Measurements from ENCODE around the gene AADAC. TPM values are rescaled to one million over a fixed set of nuclear protein-coding genes. Genes with fewer than 3 reads are reported as not detected.
"Not testable (repeated sequence)": the region's sequence is repeated elsewhere in the genome, so short reads cannot be mapped to it uniquely, and the experiment has no call there.

The AADAC gene
- total RNA-seq, 2 donors from 2014 or later = not detected

GRCh38 chr3:151871639-151872468 lies 57.9 kb downstream of the AADAC start:
- DNase-seq (no peak), ATAC-seq (replicated peaks in 1 of 2) (no peak)
- Mint-ChIP-seq H3K4me3 (no peak overlapping the region), H3K27ac (no peak overlapping the region), H3K36me3 (ENCODE audit: insufficient read depth in 2 of 2) (no peaks in the 10 kb centered on the region), H3K27me3 (ENCODE audit: low read depth) (no peaks in the 10 kb centered on the region), H3K9me3 (no peaks in the 10 kb centered on the region), H3K4me1 (ENCODE audit: low read depth) (peaks cover 11% of the 10 kb centered on the region)

GRCh38 chr3:151873398-151873797 lies 59.5 kb downstream of the AADAC start, which contains the start of gene SUCNR1:
TSS of gene SUCNR1 (plus strand) at chr3:151873643. CDS start at chr3:151879893, 6,250 bp downstream.
- no peaks in the 10 kb centered on the region for H3K9me3 Mint-ChIP-seq
- DNase-seq = no peak
- ATAC-seq (replicated peaks in 1 of 2) = no peak
- no peaks in the 10 kb centered on the region for H3K36me3 Mint-ChIP-seq (ENCODE audit: insufficient read depth in 2 of 2)
- no peaks in the 10 kb centered on the region for H3K27me3 Mint-ChIP-seq (ENCODE audit: low read depth)
- H3K4me3 Mint-ChIP-seq = no peak within 1 kb of the TSS
- H3K4me1 Mint-ChIP-seq (ENCODE audit: low read depth) = peaks cover 11% of the 10 kb centered on the region
- no peak within 1 kb of the TSS for H3K27ac Mint-ChIP-seq

- H3K4me3 Mint-ChIP-seq; H3K9me3 Mint-ChIP-seq; DNase-seq; ATAC-seq (replicated peaks in 1 of 2); H3K36me3 Mint-ChIP-seq (ENCODE audit: insufficient read depth in 2 of 2); H3K27ac Mint-ChIP-seq; H3K27me3 Mint-ChIP-seq (ENCODE audit: low read depth): not testable (repeated sequence)
- H3K4me1 Mint-ChIP-seq (ENCODE audit: low read depth) = peaks cover 11% of the 10 kb centered on the region
Observed at GRCh38 chr3:151874079-151874478, 60.2 kb downstream of the AADAC start.

DNA sequence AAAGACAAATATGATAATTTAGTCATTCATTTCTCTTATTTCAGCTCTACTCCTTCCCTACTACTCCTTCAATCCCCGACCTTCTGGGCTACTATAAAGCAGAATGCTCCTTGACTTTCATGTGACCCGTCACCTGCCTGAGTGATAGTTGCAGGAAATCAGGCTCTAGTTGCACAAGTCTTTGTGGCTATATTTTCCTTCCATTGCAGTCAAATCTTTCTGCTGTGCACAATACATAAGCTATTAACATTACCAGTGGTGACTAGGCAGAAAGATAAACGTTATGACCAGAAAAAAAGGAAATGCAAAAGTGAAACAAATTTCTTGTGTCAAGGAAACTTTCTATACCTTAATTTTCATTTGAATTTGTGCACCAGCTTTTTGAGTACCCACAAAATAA lies 61.8 kb downstream of the AADAC start:
- no peaks in the 10 kb centered on the region for H3K9me3 Mint-ChIP-seq
- H3K4me3 Mint-ChIP-seq = no peak overlapping the region
- H3K27me3 Mint-ChIP-seq (ENCODE audit: low read depth) = no peaks in the 10 kb centered on the region
- H3K4me1 Mint-ChIP-seq (ENCODE audit: low read depth) = peaks cover 21% of the 10 kb centered on the region
- DNase-seq (no peak), ATAC-seq (replicated peaks in 1 of 2) (no peak)
- no peaks in the 10 kb centered on the region for H3K36me3 Mint-ChIP-seq (ENCODE audit: insufficient read depth in 2 of 2)
- H3K27ac Mint-ChIP-seq = no peak overlapping the region

- H3K9me3 Mint-ChIP-seq = no peaks in the 10 kb centered on the region
- ATAC-seq (replicated peaks in 1 of 2) = no peak
Observed at GRCh38 chr3:151877269-151877668, 63.4 kb downstream of the AADAC start.

More at GRCh38 chr3:151877269-151877668, 63.4 kb downstream of the AADAC start:
- no peak overlapping the region for H3K4me3 Mint-ChIP-seq
- no peaks in the 10 kb centered on the region for H3K27me3 Mint-ChIP-seq (ENCODE audit: low read depth)
- peaks cover 15% of the 10 kb centered on the region for H3K4me1 Mint-ChIP-seq (ENCODE audit: low read depth)
- no peak overlapping the region for H3K27ac Mint-ChIP-seq
- no peaks in the 10 kb centered on the region for H3K36me3 Mint-ChIP-seq (ENCODE audit: insufficient read depth in 2 of 2)
- no peak for DNase-seq

Other genes with a start within 250 kb of the AADAC start
- not detected for gene AADACL2, start 80.2 kb upstream of the AADAC start, total RNA-seq
- under 1 TPM in 1 of 2 donors, not detected in 1; 0.05 TPM for gene SUCNR1, start 59.5 kb downstream of the AADAC start, total RNA-seq